HepG2 (cell line): ENCODE data around the gene TRIAP1. TPM values are rescaled to one million over a fixed set of nuclear protein-coding genes. Genes with fewer than 3 reads are reported as not detected.

ENCODE experiments used
- GLMP ChIP-seq: sonication (generic); formaldehyde crosslinking; IDR thresholded peaks from 2 replicates; pipeline ENCODE4 v1.9.0; 2021; ENCODE audit warnings: missing genetic modification reagents, mild to moderate bottlenecking, borderline replicate concordance
- KIAA2018 ChIP-seq: sonication (generic); formaldehyde crosslinking; IDR thresholded peaks from 2 replicates; pipeline ENCODE4 v1.5.0; 2020; ENCODE audit warnings: mild to moderate bottlenecking, missing genetic modification reagents, borderline replicate concordance
- MATR3 ChIP-seq: sonication (generic); formaldehyde crosslinking; IDR thresholded peaks from 2 replicates; pipeline ENCODE4 v1.4.0; 2020; ENCODE audit warnings: missing genetic modification reagents
- RFX5 ChIP-seq: IDR thresholded peaks from 2 replicates; pipeline ENCODE4 v1.6.1; 2011; ENCODE audit warnings: low read depth, low read length, improper control_type of control experiment
- ZBTB43 ChIP-seq: sonication (generic); formaldehyde crosslinking; conservative IDR thresholded peaks from 2 replicates; pipeline ENCODE4 v1.4.0; 2020; ENCODE audit warnings: missing genetic modification reagents
- ZNF496 ChIP-seq: sonication (generic); formaldehyde crosslinking; IDR thresholded peaks from 2 replicates; pipeline ENCODE4 v1.8.1; 2023; ENCODE audit warnings: mild to moderate bottlenecking, moderate library complexity, missing genetic modification reagents; ENCODE audit not compliant: insufficient replicate concordance
- ZNF687 ChIP-seq: sonication (generic); formaldehyde crosslinking; IDR thresholded peaks from 2 replicates; pipeline ENCODE4 v1.5.1; 2020; ENCODE audit warnings: mild to moderate bottlenecking, missing genetic modification reagents, moderate library complexity
- polyA plus RNA-seq, 8 experiments: library from polyadenylated mRNA; depleted of rRNA in 3 of 8; stranded (reverse) in 7 of 8; unstranded in 1 of 8; fragments of >200 nt; fragmentation: Illumina TruSeq in 4 of 8; extraction: Trizol in 4 of 8; gene quantifications; 2 replicates each; pipeline versions ENCODE4 v1.2.1 to v1.2.3, GENCODE V29; 2011 to 2016; ENCODE audit warnings: low read depth in 4 of 8, missing spikeins in 1 of 8, mixed read lengths in 1 of 8; ENCODE audit not compliant: insufficient read depth in 1 of 8
- total RNA-seq, 5 experiments: library from RNA; depleted of rRNA; stranded (reverse); fragments of >200 nt; fragmentation: Illumina TruSeq; extraction: Trizol; gene quantifications; 2 replicates each; pipeline ENCODE4 v1.2.3, GENCODE V29; 2016; ENCODE audit warnings: low read depth in 1 of 5

TRIAP1 gene
- total and polyA plus RNA-seq, 2 of the 13 experiments (the other 11 are each of a cell fraction or from before 2014, with no cell fraction given), result 55.0 to 117 TPM

GRCh38 chr12:120445911-120446843, at the start of gene TRIAP1, which contains the start of gene GATC (continued):
- TF ChIP-seq KIAA2018 (CRISPR knock-in tag), result no peak
- no peak for TF ChIP-seq ZNF496 (CRISPR knock-in tag)
- TF ChIP-seq ZNF687 (CRISPR knock-in tag), result peak; percentile 93
- TF ChIP-seq ZBTB43 (CRISPR knock-in tag), result peak; percentile 69
- TF ChIP-seq RFX5, result no peak
- TF ChIP-seq MATR3 (CRISPR knock-in tag), result no peak
- no peak for TF ChIP-seq GLMP (CRISPR knock-in tag)
